ENCODE results near the gene EN2. TPM values are rescaled to one million over a fixed set of nuclear protein-coding genes. Genes with fewer than 3 reads are reported as not detected.
A peak's percentile ranks its signal among the peaks of the same experiment; 100 is the strongest.

EN2 gene
- total and polyA plus RNA-seq, 10 of the 15 experiments (the other 5 are each of a cell fraction or from before 2014, with no cell fraction given) = not detected

DNA sequence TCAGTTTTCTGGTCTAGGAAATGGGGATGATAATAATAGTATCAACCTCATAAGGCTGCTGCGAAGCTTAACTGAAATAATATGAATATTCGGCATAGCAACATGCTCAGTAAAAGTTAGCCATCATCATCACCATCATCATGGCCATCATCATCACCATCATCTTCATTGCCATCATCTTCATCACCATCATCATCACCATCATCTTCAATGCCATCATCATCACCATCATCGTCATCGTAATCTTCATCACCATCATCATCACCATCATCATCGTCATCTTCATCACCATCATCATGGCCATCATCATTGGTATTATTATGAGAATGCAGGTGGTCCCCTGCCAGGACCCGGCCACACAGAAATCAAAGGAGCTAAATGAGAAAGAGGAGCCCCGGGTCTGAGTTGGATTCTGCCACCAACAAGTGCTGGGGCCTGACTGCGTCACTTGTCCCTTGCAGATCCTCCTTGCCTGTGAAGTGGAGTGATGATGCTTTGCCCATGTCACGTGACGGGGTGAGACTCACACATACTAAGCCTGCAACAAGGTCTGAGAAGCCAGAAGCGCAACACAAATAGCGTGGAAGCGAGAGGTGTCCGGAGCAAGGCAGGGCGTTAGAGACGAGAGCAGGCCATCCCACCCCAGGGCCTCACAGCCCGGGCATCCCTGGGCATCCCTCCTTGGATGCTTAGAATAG is 46.1 kb upstream of the EN2 start:
- 52% methylated on average over 17 of the region's 17 CpGs for WGBS (ENCODE audit: insufficient coverage, insufficient replicate concordance, low lambda C conversion rate, missing lambda C conversion rate)
- intact Hi-C loops (cut with micrococcal nuclease; ENCODE audit: unreplicated experiment) = no loop called here
- in situ Hi-C loops (cut with MboI) = no loop called here
- H3K4me2 ChIP-seq (ENCODE audit: control insufficient read depth, insufficient read depth) = no peak overlapping the region
- no peaks in the 10 kb centered on the region for H3K27me3 ChIP-seq (replicated peaks in 1 of 2; ENCODE audit: control insufficient read depth in 2 of 2, insufficient read depth in 2 of 2, low read length in 1 of 2)
- POLR2A ChIA-PET = no interaction called here
- CTCF ChIA-PET = no interaction called here
- TF ChIP-seq SMC3 (IDR thresholded peaks at IDR 0.05; ENCODE audit: borderline replicate concordance, low read length) = no peak
- TF ChIP-seq, protein P1, sequence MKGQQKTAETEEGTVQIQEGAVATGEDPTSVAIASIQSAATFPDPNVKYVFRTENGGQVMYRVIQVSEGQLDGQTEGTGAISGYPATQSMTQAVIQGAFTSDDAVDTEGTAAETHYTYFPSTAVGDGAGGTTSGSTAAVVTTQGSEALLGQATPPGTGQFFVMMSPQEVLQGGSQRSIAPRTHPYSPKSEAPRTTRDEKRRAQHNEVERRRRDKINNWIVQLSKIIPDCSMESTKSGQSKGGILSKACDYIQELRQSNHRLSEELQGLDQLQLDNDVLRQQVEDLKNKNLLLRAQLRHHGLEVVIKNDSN (IDR thresholded peaks at IDR 0.05; ENCODE audit: borderline replicate concordance, extremely low read length, insufficient read depth, low read depth, low read length) = peak; percentile 44
- SMC1A ChIA-PET (ENCODE audit: uncharacterized antibody, unreplicated experiment) = no interaction called here
- H2AFZ ChIP-seq (ENCODE audit: control insufficient read depth, low read depth, low read length) = no peak overlapping the region
- no peak for ATAC-seq
- no peak overlapping the region for H3K4me3 ChIP-seq
- RAD21 ChIA-PET (ENCODE audit: unreplicated experiment) = no interaction called here
- no peaks in the 10 kb centered on the region for H3K79me2 ChIP-seq (ENCODE audit: control insufficient read depth, insufficient read depth, low read length)
- H3K9me3 ChIP-seq (replicated peaks; ENCODE audit: control insufficient read depth, insufficient read depth, low read length) = no peaks in the 10 kb centered on the region
- BruUV-seq (replicated peaks) = no TSS peak
- H3K4me1 ChIP-seq (ENCODE audit: control insufficient read depth, insufficient read depth, low read length) = no peaks in the 10 kb centered on the region
- H4K20me1 ChIP-seq (ENCODE audit: control insufficient read depth, insufficient read depth) = no peaks in the 10 kb centered on the region
- DNase-seq (ENCODE audit: low read depth, low spot score) = no peak
- no peak overlapping the region for H3K27ac ChIP-seq (ENCODE audit: control insufficient read depth, insufficient read depth)
- H3K36me3 ChIP-seq (ENCODE audit: control insufficient read depth in 2 of 2, insufficient read depth in 2 of 2, low read length in 1 of 2) = no peaks in the 10 kb centered on the region
- no peak for FAIRE-seq
- H3K9ac ChIP-seq (ENCODE audit: control insufficient read depth, insufficient read depth, low read length) = no peak overlapping the region

DNA sequence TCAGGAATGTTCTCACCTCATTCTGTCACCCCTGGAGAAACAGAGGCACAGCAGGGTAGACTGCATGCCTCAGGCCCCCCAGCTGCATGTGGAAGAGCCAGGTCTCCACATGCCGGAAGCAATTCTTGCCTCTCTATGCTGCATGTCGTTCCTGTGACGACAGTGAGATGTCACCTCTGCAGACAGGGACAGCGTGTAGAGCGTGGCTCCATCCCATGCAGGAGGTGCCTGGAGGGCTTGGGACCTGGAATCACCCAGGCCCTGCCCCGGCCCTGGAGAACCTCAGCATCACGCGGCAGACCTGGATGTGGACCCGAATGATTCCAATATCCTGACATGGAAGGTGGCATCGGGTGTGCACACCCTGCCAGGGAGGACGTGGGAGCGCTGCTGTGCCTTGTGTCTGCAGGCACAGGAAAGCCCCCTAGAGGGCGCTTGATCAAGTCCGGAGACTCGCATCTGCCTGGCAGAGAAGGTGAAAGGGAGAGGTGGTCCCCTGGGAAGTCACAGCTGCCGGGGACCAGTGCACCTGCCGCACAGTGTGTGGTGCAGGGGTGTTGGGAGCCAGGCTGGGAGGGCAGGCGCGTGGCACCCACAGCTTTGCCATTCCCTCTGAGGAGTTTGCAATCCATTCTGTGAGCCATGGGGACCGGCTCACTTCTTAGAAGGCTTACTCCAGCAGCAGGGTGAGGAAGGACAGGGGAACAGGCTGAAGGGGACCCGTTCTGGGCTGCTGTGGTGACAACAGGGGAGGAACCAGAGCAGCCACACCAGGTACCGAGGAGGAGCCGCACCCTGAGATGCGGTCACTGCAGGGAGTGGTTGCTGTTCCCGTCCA is 45.3 kb upstream of the EN2 start:
- WGBS (ENCODE audit: insufficient coverage, insufficient replicate concordance, low lambda C conversion rate, missing lambda C conversion rate) = 23% methylated on average over 25 of the region's 25 CpGs
- POLR2A ChIA-PET = no interaction called here
- ATAC-seq (peak; percentile 96), DNase-seq (ENCODE audit: low read depth, low spot score) (no peak), FAIRE-seq (peak; percentile 31)
- SMC1A ChIA-PET (ENCODE audit: uncharacterized antibody, unreplicated experiment) = no interaction called here
- Histone ChIP-seq H3K9me3 (replicated peaks; ENCODE audit: control insufficient read depth, insufficient read depth, low read length) (no peaks in the 10 kb centered on the region), H3K27me3 (replicated peaks in 1 of 2; ENCODE audit: control insufficient read depth in 2 of 2, insufficient read depth in 2 of 2, low read length in 1 of 2) (no peaks in the 10 kb centered on the region), H3K27ac (ENCODE audit: control insufficient read depth, insufficient read depth) (no peak overlapping the region), H3K79me2 (ENCODE audit: control insufficient read depth, insufficient read depth, low read length) (no peaks in the 10 kb centered on the region), H3K36me3 (ENCODE audit: control insufficient read depth in 2 of 2, insufficient read depth in 2 of 2, low read length in 1 of 2) (no peaks in the 10 kb centered on the region), H3K9ac (ENCODE audit: control insufficient read depth, insufficient read depth, low read length) (no peak overlapping the region), H2AFZ (ENCODE audit: control insufficient read depth, low read depth, low read length) (no peak overlapping the region), H3K4me3 (no peak overlapping the region), H3K4me2 (ENCODE audit: control insufficient read depth, insufficient read depth) (no peak overlapping the region), H3K4me1 (ENCODE audit: control insufficient read depth, insufficient read depth, low read length) (no peaks in the 10 kb centered on the region), H4K20me1 (ENCODE audit: control insufficient read depth, insufficient read depth) (no peaks in the 10 kb centered on the region)
- RAD21 ChIA-PET (ENCODE audit: unreplicated experiment) = no interaction called here
- no TSS peak for BruUV-seq (replicated peaks)
- CTCF ChIA-PET = interaction anchor here (0.6 kb wide), 1 partner anchor 859 kb away, joined by 3 read pairs; no protein-coding TSS in a partner anchor
- in situ Hi-C loops (cut with MboI) (no loop called here), intact Hi-C loops (cut with micrococcal nuclease; ENCODE audit: unreplicated experiment) (no loop called here)
- TF ChIP-seq TAF1 (IDR thresholded peaks at IDR 0.05; ENCODE audit: borderline replicate concordance, low read depth, low read length) (no peak), ZBED1 (IDR thresholded peaks at IDR 0.05; ENCODE audit: borderline replicate concordance) (no peak), GABPA (IDR thresholded peaks at IDR 0.05; ENCODE audit: low read depth) (no peak), MEF2B (IDR thresholded peaks at IDR 0.05; ENCODE audit: partially characterized antibody, poor library complexity, severe bottlenecking) (peak; percentile 41), TCF12 (IDR thresholded peaks at IDR 0.05; ENCODE audit: low read depth, low read length) (0 out of 2 replicates have a peak, but pooled peaks have one; percentile 54)
- TF ChIP-seq, protein P2, sequence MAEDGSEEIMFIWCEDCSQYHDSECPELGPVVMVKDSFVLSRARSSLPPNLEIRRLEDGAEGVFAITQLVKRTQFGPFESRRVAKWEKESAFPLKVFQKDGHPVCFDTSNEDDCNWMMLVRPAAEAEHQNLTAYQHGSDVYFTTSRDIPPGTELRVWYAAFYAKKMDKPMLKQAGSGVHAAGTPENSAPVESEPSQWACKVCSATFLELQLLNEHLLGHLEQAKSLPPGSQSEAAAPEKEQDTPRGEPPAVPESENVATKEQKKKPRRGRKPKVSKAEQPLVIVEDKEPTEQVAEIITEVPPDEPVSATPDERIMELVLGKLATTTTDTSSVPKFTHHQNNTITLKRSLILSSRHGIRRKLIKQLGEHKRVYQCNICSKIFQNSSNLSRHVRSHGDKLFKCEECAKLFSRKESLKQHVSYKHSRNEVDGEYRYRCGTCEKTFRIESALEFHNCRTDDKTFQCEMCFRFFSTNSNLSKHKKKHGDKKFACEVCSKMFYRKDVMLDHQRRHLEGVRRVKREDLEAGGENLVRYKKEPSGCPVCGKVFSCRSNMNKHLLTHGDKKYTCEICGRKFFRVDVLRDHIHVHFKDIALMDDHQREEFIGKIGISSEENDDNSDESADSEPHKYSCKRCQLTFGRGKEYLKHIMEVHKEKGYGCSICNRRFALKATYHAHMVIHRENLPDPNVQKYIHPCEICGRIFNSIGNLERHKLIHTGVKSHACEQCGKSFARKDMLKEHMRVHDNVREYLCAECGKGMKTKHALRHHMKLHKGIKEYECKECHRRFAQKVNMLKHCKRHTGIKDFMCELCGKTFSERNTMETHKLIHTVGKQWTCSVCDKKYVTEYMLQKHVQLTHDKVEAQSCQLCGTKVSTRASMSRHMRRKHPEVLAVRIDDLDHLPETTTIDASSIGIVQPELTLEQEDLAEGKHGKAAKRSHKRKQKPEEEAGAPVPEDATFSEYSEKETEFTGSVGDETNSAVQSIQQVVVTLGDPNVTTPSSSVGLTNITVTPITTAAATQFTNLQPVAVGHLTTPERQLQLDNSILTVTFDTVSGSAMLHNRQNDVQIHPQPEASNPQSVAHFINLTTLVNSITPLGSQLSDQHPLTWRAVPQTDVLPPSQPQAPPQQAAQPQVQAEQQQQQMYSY (CRISPR knock-in tag; IDR thresholded peaks at IDR 0.05) = no peak
